Keratinocyte (primary cell): ENCODE data around the gene ABLIM2. TPM values are rescaled to one million over a fixed set of nuclear protein-coding genes. Genes with fewer than 3 reads are reported as not detected.

Experiments used
- DNase-seq: peaks from one replicate; pipeline ENCODE4 v3.0.0-alpha.2; 2011; ENCODE audit warnings: low read depth, missing footprints, low spot score
- FAIRE-seq: peaks from 2 replicates; lab custom pipeline; 2011; peaks lifted over from hg19 to GRCh38; lab: Jason Lieb, UNC
- H2AFZ ChIP-seq: 2 replicates; pipeline ENCODE4 v1.6.0; 2012; ENCODE audit warnings: low read length, control low read depth, inconsistent platforms; ENCODE audit not compliant: control insufficient read depth
- H3K27ac ChIP-seq: 2 replicates; pipeline ENCODE4 v1.5.1; 2011; ENCODE audit warnings: low read length; ENCODE audit not compliant: control insufficient read depth, insufficient read depth
- H3K27me3 ChIP-seq: 3 replicates; pipeline ENCODE4 v1.6.0; 2011; ENCODE audit warnings: low read length; ENCODE audit not compliant: control insufficient read depth, insufficient read depth; ENCODE audit errors: extremely low read depth
- H3K36me3 ChIP-seq, 2 experiments: 2 replicates in 1 of 2; 3 replicates in 1 of 2; pipeline ENCODE4 v1.5.1; 2011; ENCODE audit warnings: low read length in 2 of 2, mild to moderate bottlenecking in 1 of 2; ENCODE audit not compliant: control insufficient read depth in 2 of 2, insufficient read depth in 2 of 2; ENCODE audit errors: extremely low read depth in 1 of 2
- H3K4me1 ChIP-seq: 3 replicates; pipeline ENCODE4 v1.5.1; 2011; ENCODE audit warnings: low read length; ENCODE audit not compliant: control insufficient read depth, insufficient read depth; ENCODE audit errors: extremely low read depth
- H3K4me2 ChIP-seq: 3 replicates; pipeline ENCODE4 v1.6.0; 2011; ENCODE audit warnings: low read depth, low read length; ENCODE audit not compliant: control insufficient read depth, insufficient read depth; ENCODE audit errors: extremely low read depth
- H3K4me3 ChIP-seq, 3 experiments: fragments of 200-600 bp in 1 of 3; sonication (generic) in 1 of 3; 2 replicates in 2 of 3; 3 replicates in 1 of 3; pipeline ENCODE4 v1.5.1; 2011 to 2016; ENCODE audit warnings: low read length in 3 of 3, mild to moderate bottlenecking in 3 of 3, control low read depth in 2 of 3, inconsistent platforms in 1 of 3, low read depth in 1 of 3, mixed read lengths in 1 of 3, mixed run types in 1 of 3, moderate library complexity in 1 of 3; ENCODE audit not compliant: control insufficient read depth in 2 of 3, insufficient read depth in 2 of 3; ENCODE audit errors: extremely low read depth in 1 of 3
- H3K79me2 ChIP-seq: 2 replicates; pipeline ENCODE4 v1.6.0; 2012; ENCODE audit warnings: low read length; ENCODE audit not compliant: control insufficient read depth, insufficient read depth
- H3K9ac ChIP-seq: 3 replicates; pipeline ENCODE4 v1.6.0; 2011; ENCODE audit warnings: low read length; ENCODE audit not compliant: control insufficient read depth, insufficient read depth; ENCODE audit errors: extremely low read depth
- H3K9me1 ChIP-seq: 3 replicates; pipeline ENCODE4 v1.6.0; 2011; ENCODE audit warnings: low read length; ENCODE audit not compliant: control insufficient read depth, insufficient read depth; ENCODE audit errors: extremely low read depth
- H3K9me3 ChIP-seq: 2 replicates; pipeline ENCODE4 v1.5.1; 2012; ENCODE audit warnings: low read depth, low read length; ENCODE audit not compliant: control insufficient read depth
- H4K20me1 ChIP-seq: 3 replicates; pipeline ENCODE4 v1.6.0; 2011; ENCODE audit warnings: low read length; ENCODE audit not compliant: control insufficient read depth, insufficient read depth; ENCODE audit errors: extremely low read depth
- EZH2 ChIP-seq: IDR thresholded peaks from one replicate; pipeline ENCODE4 v1.6.1; 2012; ENCODE audit warnings: inconsistent platforms, mild to moderate bottlenecking, low read length, moderate library complexity
- dilution Hi-C: fragments of 300-500 bp; cut with MboI; formaldehyde crosslinking; loops from one replicate; pipeline ENCODE4 v1.7.0; 2020; ENCODE audit warnings: low sequenced_read_pairs; ENCODE audit not compliant: extremely low pct_ligation_motif_present
- polyA plus RNA-seq, 5 experiments: library from polyadenylated mRNA; depleted of rRNA in 3 of 5; stranded (reverse) in 3 of 5; stranded (forward) in 1 of 5; unstranded in 1 of 5; fragments of >200 nt; gene quantifications; 1 replicate in 1 of 5; 2 replicates in 3 of 5; 3 replicates in 1 of 5; pipeline versions ENCODE4 v1.2.1 to v1.2.3, GENCODE V29; 2011 to 2012; ENCODE audit warnings: missing spikeins in 2 of 5, low read depth in 1 of 5, low replicate concordance in 1 of 5
- TF ChIP-seq, protein P1 (sequence below), 3 experiments: IDR thresholded peaks in 1 of 3; conservative IDR thresholded peaks in 1 of 3; optimal IDR thresholded peaks in 1 of 3; 2 replicates in 2 of 3; 3 replicates in 1 of 3; pipeline versions ENCODE3 to v1.5.1; 2011; ENCODE audit warnings: low read length in 3 of 3, mild to moderate bottlenecking in 3 of 3, moderate library complexity in 2 of 3, control low read depth in 1 of 3, inconsistent platforms in 1 of 3; ENCODE audit not compliant: insufficient read depth in 2 of 3; ENCODE audit errors: extremely low read depth in 1 of 3

ABLIM2 gene
- polyA plus RNA-seq, 1 donor (not counting 4 experiments of a cell fraction or from before 2014, with no cell fraction given) = 0.94 TPM

GRCh38 chr4:8128100-8128856 is 30.3 kb downstream of the ABLIM2 start:
- H3K79me2 ChIP-seq = no peaks in the 10 kb centered on the region
- no peak overlapping the region for H3K9ac ChIP-seq
- dilution Hi-C loops = no loop called here
- H3K4me2 ChIP-seq = no peak overlapping the region
- no peak for DNase-seq
- no peak overlapping the region for H3K27ac ChIP-seq
- H3K27me3 ChIP-seq = peaks cover 12% of the 10 kb centered on the region
- no peaks in the 10 kb centered on the region for H3K4me1 ChIP-seq
- no peak for FAIRE-seq
- H3K9me1 ChIP-seq = no peaks in the 10 kb centered on the region
- H2AFZ ChIP-seq = no peak overlapping the region
- TF ChIP-seq EZH2 = no peak
- TF ChIP-seq, protein P1, sequence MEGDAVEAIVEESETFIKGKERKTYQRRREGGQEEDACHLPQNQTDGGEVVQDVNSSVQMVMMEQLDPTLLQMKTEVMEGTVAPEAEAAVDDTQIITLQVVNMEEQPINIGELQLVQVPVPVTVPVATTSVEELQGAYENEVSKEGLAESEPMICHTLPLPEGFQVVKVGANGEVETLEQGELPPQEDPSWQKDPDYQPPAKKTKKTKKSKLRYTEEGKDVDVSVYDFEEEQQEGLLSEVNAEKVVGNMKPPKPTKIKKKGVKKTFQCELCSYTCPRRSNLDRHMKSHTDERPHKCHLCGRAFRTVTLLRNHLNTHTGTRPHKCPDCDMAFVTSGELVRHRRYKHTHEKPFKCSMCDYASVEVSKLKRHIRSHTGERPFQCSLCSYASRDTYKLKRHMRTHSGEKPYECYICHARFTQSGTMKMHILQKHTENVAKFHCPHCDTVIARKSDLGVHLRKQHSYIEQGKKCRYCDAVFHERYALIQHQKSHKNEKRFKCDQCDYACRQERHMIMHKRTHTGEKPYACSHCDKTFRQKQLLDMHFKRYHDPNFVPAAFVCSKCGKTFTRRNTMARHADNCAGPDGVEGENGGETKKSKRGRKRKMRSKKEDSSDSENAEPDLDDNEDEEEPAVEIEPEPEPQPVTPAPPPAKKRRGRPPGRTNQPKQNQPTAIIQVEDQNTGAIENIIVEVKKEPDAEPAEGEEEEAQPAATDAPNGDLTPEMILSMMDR (optimal IDR thresholded peaks at IDR 0.05 in 1 of 3, IDR thresholded peaks at IDR 0.05 in 1 of 3, conservative IDR thresholded peaks at IDR 0.05 in 1 of 3; ENCODE audit: extremely low read depth in 1 of 3, insufficient read depth in 2 of 3, low read length in 3 of 3) = no peak
- no peaks in the 10 kb centered on the region for H3K36me3 ChIP-seq
- H3K4me3 ChIP-seq = no peak overlapping the region
- peaks cover 3% of the 10 kb centered on the region for H4K20me1 ChIP-seq
- no peaks in the 10 kb centered on the region for H3K9me3 ChIP-seq

- peaks cover 3% of the 10 kb centered on the region for H4K20me1 ChIP-seq
- no peaks in the 10 kb centered on the region for H3K36me3 ChIP-seq
- H3K9ac ChIP-seq = no peak overlapping the region
- no peaks in the 10 kb centered on the region for H3K79me2 ChIP-seq
- FAIRE-seq = no peak
- H3K4me3 ChIP-seq = no peak overlapping the region
- no peak overlapping the region for H3K4me2 ChIP-seq
- H3K4me1 ChIP-seq = no peaks in the 10 kb centered on the region
- DNase-seq = no peak
- no peaks in the 10 kb centered on the region for H3K9me1 ChIP-seq
- no peaks in the 10 kb centered on the region for H3K9me3 ChIP-seq
- no peak overlapping the region for H3K27ac ChIP-seq
- dilution Hi-C loops = no loop called here
- TF ChIP-seq EZH2 = no peak
- TF ChIP-seq, protein P1 (optimal IDR thresholded peaks at IDR 0.05 in 1 of 3, IDR thresholded peaks at IDR 0.05 in 1 of 3, conservative IDR thresholded peaks at IDR 0.05 in 1 of 3; ENCODE audit: extremely low read depth in 1 of 3, insufficient read depth in 2 of 3, low read length in 3 of 3) = no peak
- H3K27me3 ChIP-seq = peaks cover 11% of the 10 kb centered on the region
- H2AFZ ChIP-seq = no peak overlapping the region
Measured at GRCh38 chr4:8127051-8127826, 31.4 kb downstream of the ABLIM2 start.
